GM12891 (cell line): ENCODE results near the gene TRNT1.

ENCODE experiments used
- POLR2A ChIP-seq: IDR thresholded peaks from 2 replicates; pipeline ENCODE4 v1.6.1; 2011; ENCODE audit warnings: low read depth, low read length, control low read depth
- POLR2AphosphoS5 ChIP-seq: IDR thresholded peaks from 2 replicates; pipeline ENCODE4 v1.6.1; 2011; ENCODE audit warnings: low read depth, low read length, control low read depth
- SPI1 ChIP-seq: IDR thresholded peaks from 2 replicates; pipeline ENCODE4 v1.6.1; 2011; ENCODE audit warnings: low read depth, low read length, control low read depth
- TAF1 ChIP-seq: IDR thresholded peaks from 2 replicates; pipeline ENCODE4 v1.6.1; 2011; ENCODE audit warnings: low read depth, low read length, control low read depth

DNA sequence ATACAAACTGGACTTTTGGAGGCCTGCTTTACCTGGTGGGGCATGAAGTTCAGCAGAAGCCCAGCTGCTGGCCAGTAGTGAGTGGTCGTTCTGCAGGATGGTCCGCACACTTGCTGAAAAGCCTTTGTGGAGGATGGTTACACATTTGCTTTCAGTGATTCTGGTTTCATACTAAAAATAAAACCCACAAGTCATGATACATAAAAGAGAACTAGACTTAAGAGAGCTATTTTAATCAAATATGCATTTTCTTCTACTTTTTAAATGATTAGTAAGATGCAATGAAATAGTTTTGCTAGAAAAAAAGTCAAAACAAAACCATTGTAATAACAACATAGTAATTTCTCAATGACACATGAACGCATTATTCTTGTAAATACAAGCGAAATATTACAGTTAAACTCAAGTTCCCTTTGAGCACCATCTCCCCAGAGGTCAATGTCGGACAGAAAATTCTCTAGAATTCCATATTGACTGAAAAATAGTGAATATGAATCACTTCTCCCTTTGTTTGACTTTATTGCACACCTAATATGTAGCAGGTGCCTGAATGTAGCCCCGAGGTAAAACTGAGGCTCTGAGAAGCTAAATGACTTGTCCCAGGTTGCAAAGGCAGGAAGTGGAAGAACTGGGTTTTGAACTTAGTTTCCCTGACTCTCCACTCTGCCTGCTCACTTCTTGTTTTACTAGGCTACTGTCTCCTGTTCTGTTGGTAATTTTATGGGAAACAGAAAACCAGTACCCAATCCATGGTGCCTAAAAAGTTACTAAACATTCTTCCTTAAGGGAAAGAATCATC is 24.9 kb upstream of the TRNT1 start:
- TF ChIP-seq POLR2A (no peak), POLR2AphosphoS5 (no peak), SPI1 (peak; percentile 74), TAF1 (no peak)
